ENCODE data around the gene SMARCE1.

DNA sequence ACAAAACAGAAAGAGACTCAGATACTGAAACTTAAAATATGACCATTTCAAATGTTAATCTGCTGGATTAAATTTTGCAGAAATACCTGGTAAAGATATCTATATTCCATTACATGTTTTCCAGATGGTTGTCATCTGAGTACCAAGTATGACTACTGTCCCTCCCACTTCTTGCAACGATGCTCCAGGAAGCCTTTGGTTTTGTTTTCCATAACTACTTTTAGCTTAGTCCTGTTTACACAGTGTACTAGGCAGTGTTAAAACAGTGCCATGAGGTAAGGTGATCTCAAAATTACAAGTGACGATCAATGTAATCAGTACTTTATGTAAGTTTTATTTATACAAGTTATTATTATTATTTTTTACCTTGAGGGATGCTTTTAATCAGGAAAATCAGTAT, 17.8 kb downstream of the SMARCE1 start:
- TF ChIP-seq, protein P1, sequence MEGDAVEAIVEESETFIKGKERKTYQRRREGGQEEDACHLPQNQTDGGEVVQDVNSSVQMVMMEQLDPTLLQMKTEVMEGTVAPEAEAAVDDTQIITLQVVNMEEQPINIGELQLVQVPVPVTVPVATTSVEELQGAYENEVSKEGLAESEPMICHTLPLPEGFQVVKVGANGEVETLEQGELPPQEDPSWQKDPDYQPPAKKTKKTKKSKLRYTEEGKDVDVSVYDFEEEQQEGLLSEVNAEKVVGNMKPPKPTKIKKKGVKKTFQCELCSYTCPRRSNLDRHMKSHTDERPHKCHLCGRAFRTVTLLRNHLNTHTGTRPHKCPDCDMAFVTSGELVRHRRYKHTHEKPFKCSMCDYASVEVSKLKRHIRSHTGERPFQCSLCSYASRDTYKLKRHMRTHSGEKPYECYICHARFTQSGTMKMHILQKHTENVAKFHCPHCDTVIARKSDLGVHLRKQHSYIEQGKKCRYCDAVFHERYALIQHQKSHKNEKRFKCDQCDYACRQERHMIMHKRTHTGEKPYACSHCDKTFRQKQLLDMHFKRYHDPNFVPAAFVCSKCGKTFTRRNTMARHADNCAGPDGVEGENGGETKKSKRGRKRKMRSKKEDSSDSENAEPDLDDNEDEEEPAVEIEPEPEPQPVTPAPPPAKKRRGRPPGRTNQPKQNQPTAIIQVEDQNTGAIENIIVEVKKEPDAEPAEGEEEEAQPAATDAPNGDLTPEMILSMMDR (IDR thresholded peaks at IDR 0.05), result no peak
- no peak for TF ChIP-seq POLR2A (IDR thresholded peaks at IDR 0.05)
